ENCODE data around the gene MPP2. TPM values are rescaled to one million over a fixed set of nuclear protein-coding genes. Genes with fewer than 3 reads are reported as not detected.

MPP2 gene
- total and polyA plus RNA-seq, 9 of the 15 experiments (the other 6 are each of a cell fraction or from before 2014, with no cell fraction given): 0.04 to 1.0 (median 0.24) TPM

DNA sequence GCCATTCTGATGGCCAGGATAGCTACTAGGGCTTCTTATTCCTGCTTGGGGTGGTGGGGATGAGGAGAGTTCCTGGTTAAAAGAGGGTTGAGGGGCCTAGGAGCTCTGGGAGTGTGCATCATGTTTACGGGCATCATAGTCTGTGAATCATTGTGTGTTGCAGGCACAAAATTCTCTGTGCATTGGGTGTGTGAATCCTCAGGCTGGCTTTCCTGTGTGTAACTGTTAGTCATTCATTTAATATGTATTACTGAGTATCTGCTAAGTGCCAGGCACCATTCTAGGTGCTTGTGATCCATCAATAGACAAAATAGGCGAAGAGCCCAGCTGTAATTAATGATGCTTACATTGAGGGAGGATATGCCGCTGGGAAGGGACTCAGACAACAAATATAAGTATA, 29.1 kb upstream of the MPP2 start (continued):
- TF ChIP-seq MCM2 (IDR thresholded peaks at IDR 0.05; ENCODE audit: low read depth): no peak
- TF ChIP-seq ZNF41 (CRISPR knock-in tag; conservative IDR thresholded peaks at IDR 0.05): no peak
- TF ChIP-seq, protein P1, sequence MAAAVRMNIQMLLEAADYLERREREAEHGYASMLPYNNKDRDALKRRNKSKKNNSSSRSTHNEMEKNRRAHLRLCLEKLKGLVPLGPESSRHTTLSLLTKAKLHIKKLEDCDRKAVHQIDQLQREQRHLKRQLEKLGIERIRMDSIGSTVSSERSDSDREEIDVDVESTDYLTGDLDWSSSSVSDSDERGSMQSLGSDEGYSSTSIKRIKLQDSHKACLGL (CRISPR knock-in tag; IDR thresholded peaks at IDR 0.05; ENCODE audit: borderline replicate concordance, poor library complexity, severe bottlenecking): no peak
- TF ChIP-seq ZNF24 (IDR thresholded peaks at IDR 0.05): no peak
- TF ChIP-seq OTX1 (CRISPR knock-in tag; IDR thresholded peaks at IDR 0.05): no peak
- no peak for TF ChIP-seq KAT8 (IDR thresholded peaks at IDR 0.05; ENCODE audit: low read depth)
- TF ChIP-seq RFX7 (CRISPR knock-in tag; IDR thresholded peaks at IDR 0.05): no peak
- no peak for TF ChIP-seq SRSF9 (IDR thresholded peaks at IDR 0.05; ENCODE audit: borderline replicate concordance, low read depth, low read length)

- no TSS peak for BruUV-seq (replicated peaks)
- H3K79me2 ChIP-seq (ENCODE audit: control insufficient read depth, insufficient read depth, low read length): no peaks in the 10 kb centered on the region
- no peaks in the 10 kb centered on the region for H3K36me3 ChIP-seq (ENCODE audit: control insufficient read depth, insufficient read depth, low read length)
- no peak overlapping the region for H3K4me3 ChIP-seq
- peaks cover 3 to 46% of the 10 kb centered on the region in 2 experiments; a peak in 3 of 5 replicates for H3K27me3 ChIP-seq (ENCODE audit: control insufficient read depth in 2 of 2, insufficient read depth in 2 of 2, low read length in 2 of 2)
- H3K9me3 ChIP-seq (replicated peaks; ENCODE audit: control insufficient read depth, insufficient read depth, low read depth, low read length): no peaks in the 10 kb centered on the region
- in situ Hi-C loops (cut with MboI) (loop anchor here (25.0 kb wide), 1 partner anchor 401 kb away; the partner anchor contains the start of gene GRN), intact Hi-C loops (cut with micrococcal nuclease) (no loop called here)
- TF ChIP-seq EZH2 (IDR thresholded peaks at IDR 0.05; ENCODE audit: borderline replicate concordance, low read depth, low read length): no peak
- TF ChIP-seq, protein P2, sequence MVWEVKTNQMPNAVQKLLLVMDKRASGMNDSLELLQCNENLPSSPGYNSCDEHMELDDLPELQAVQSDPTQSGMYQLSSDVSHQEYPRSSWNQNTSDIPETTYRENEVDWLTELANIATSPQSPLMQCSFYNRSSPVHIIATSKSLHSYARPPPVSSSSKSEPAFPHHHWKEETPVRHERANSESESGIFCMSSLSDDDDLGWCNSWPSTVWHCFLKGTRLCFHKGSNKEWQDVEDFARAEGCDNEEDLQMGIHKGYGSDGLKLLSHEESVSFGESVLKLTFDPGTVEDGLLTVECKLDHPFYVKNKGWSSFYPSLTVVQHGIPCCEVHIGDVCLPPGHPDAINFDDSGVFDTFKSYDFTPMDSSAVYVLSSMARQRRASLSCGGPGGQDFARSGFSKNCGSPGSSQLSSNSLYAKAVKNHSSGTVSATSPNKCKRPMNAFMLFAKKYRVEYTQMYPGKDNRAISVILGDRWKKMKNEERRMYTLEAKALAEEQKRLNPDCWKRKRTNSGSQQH (CRISPR knock-in tag; IDR thresholded peaks at IDR 0.05): no peak
- no peak for TF ChIP-seq ZNF3 (CRISPR knock-in tag; IDR thresholded peaks at IDR 0.05)
- no peak for TF ChIP-seq TAF15 (IDR thresholded peaks at IDR 0.05; ENCODE audit: low read depth, low read length)
- no peak for TF ChIP-seq SRSF3 (IDR thresholded peaks at IDR 0.05; ENCODE audit: insufficient read depth, low read length)
- H4K20me1 ChIP-seq (replicated peaks; ENCODE audit: control insufficient read depth, insufficient read depth, low read length): no peaks in the 10 kb centered on the region
- H3K27ac ChIP-seq (ENCODE audit: extremely low read depth, low read depth, low read length): no peak overlapping the region
- DNase-seq (ENCODE audit: extremely low read depth in 1 of 4, low spot score in 3 of 4): no peak
- peaks cover 0 to 15% of the 10 kb centered on the region in 2 experiments; a peak in 4 of 5 replicates for H3K4me1 ChIP-seq (replicated peaks in 1 of 2; ENCODE audit: control insufficient read depth in 2 of 2, insufficient read depth in 2 of 2, low read length in 2 of 2)
- FAIRE-seq: no peak
- no peak overlapping the region for H3K9ac ChIP-seq (ENCODE audit: insufficient read depth in 1 of 2, low read depth in 2 of 2, low read length in 2 of 2)
- ChIA-PET CTCF (ENCODE audit: low intra/inter-chr PET ratio) (no interaction called here), POLR2A (no interaction called here)
- H3K9me1 ChIP-seq (ENCODE audit: control insufficient read depth, insufficient read depth, low read length): no peaks in the 10 kb centered on the region
- 26% methylated on average over 5 of the region's 6 CpGs for WGBS (ENCODE audit: insufficient coverage, low coverage, missing lambda C conversion rate)
- no peak overlapping the region for H2AFZ ChIP-seq (ENCODE audit: low read depth, low read length)
- no peak overlapping the region for H3K4me2 ChIP-seq (ENCODE audit: insufficient read depth, low read length)
- no peak for ATAC-seq
Measured at GRCh38 chr17:43935926-43936261, 28.6 kb upstream of the MPP2 start.

Data from K562 (cell line).